ENCODE data around the gene STARD8.
"Not testable (repeated sequence)": the region's sequence is repeated elsewhere in the genome, so short reads cannot be mapped to it uniquely, and the experiment has no call there.

Gene STARD8

GRCh38 chrX:68719904-68720614 is 72.6 kb downstream of the STARD8 start:
- DNase-seq, result no peak

GRCh38 chrX:68720851-68721250 is 73.4 kb downstream of the STARD8 start:
- no peak for DNase-seq

- no peak for DNase-seq
These were observed 74.1 kb downstream of the STARD8 start for GRCh38 chrX:68721546-68721945.

- no peak for DNase-seq
These were observed 74.8 kb downstream of the STARD8 start for GRCh38 chrX:68721991-68722860.

- no peak for DNase-seq
These were observed 76.2 kb downstream of the STARD8 start for GRCh38 chrX:68723491-68724155.

- no peak for DNase-seq
These were observed 77.1 kb downstream of the STARD8 start for GRCh38 chrX:68724531-68725020.

GRCh38 chrX:68725756-68726365 is 78.4 kb downstream of the STARD8 start:
- no peak for DNase-seq

- DNase-seq, result no peak
These were observed 78.9 kb downstream of the STARD8 start for GRCh38 chrX:68726366-68726765.

- DNase-seq, result no peak
These were observed 80.2 kb downstream of the STARD8 start for GRCh38 chrX:68727696-68728095.

GRCh38 chrX:68728186-68728585 is 80.7 kb downstream of the STARD8 start:
- no peak for DNase-seq

- DNase-seq, result no peak
These were observed 83.8 kb downstream of the STARD8 start for GRCh38 chrX:68731254-68731653.

GRCh38 chrX:68732906-68733493 is 85.5 kb downstream of the STARD8 start:
- no peak for DNase-seq

- no peak for DNase-seq
These were observed 87.8 kb downstream of the STARD8 start for GRCh38 chrX:68735266-68735665.

GRCh38 chrX:68741864-68742263 is 94.4 kb downstream of the STARD8 start:
- not testable (repeated sequence) for DNase-seq

- no peak for DNase-seq
These were observed 96.3 kb downstream of the STARD8 start for GRCh38 chrX:68743754-68744153.

- no peak for DNase-seq
These were observed 99.5 kb downstream of the STARD8 start for GRCh38 chrX:68746988-68747387.

GRCh38 chrX:68748030-68748429 is 100.6 kb downstream of the STARD8 start:
- DNase-seq, result no peak

GRCh38 chrX:68749426-68749825 is 102.0 kb downstream of the STARD8 start:
- no peak for DNase-seq

GRCh38 chrX:68750316-68750715 is 102.8 kb downstream of the STARD8 start:
- no peak for DNase-seq

- no peak for DNase-seq
These were observed 103.9 kb downstream of the STARD8 start for GRCh38 chrX:68751372-68751771.

GRCh38 chrX:68753218-68753617 is 105.8 kb downstream of the STARD8 start:
- no peak for DNase-seq

GRCh38 chrX:68754406-68754805 is 106.9 kb downstream of the STARD8 start:
- DNase-seq, result no peak
